ENCODE results near the gene RBM10.

- no peak for TF ChIP-seq CTCF (IDR thresholded peaks at IDR 0.05)
- no peak for TF ChIP-seq POLR2A (IDR thresholded peaks at IDR 0.05)
- no peak for TF ChIP-seq POLR2AphosphoS5 (IDR thresholded peaks at IDR 0.05)
Measured at GRCh38 chrX:47169726-47170515, 24.9 kb downstream of the RBM10 start.

Data from suprapubic skin (tissue), 4 donors.